PC-3 (cell line): ENCODE results near the gene SYT14. TPM values are rescaled to one million over a fixed set of nuclear protein-coding genes. Genes with fewer than 3 reads are reported as not detected.

Source experiments
- ATAC-seq: fragments of 200-7000 bp; cut with Tn5 transposase; 2 replicates; pipeline ENCODE4 v1.9.1; 2020; ENCODE audit warnings: mild to moderate bottlenecking, moderate library complexity
- BruUV-seq: library from RNA; stranded (reverse); fragments of 400-500 nt; replicated peaks from 2 replicates; lab custom pipeline; 2021; lab: Mats Ljungman, UMichigan
- CTCF ChIA-PET: fragments of 300-600 bp; sonication (Branson Sonifier 250); formaldehyde crosslinking; loops from one replicate; lab custom pipeline; 2022; ENCODE audit warnings: antibody characterized with exemption; lab: Charles Lee
- POLR2A ChIA-PET: fragments of 300-600 bp; sonication (Branson Sonifier 250); formaldehyde crosslinking; loops from one replicate; lab custom pipeline; 2022; ENCODE audit warnings: antibody characterized with exemption; ENCODE audit not compliant: unreplicated experiment; lab: Charles Lee
- DNase-seq: peaks from one replicate; pipeline ENCODE4 v3.0.0-alpha.2; 2015
- H2AFZ ChIP-seq: fragments of 300-600 bp; sonication (generic); 2 replicates; pipeline ENCODE4 v1.6.0; 2016; ENCODE audit warnings: antibody characterized with exemption, low read length
- H3F3A ChIP-seq: fragments of 300-600 bp; sonication (generic); one replicate; pipeline ENCODE4 v1.6.0; 2017; ENCODE audit warnings: antibody characterized with exemption, low read length, control low read depth, mild to moderate bottlenecking; ENCODE audit not compliant: unreplicated experiment
- H3K27ac ChIP-seq: fragments of 300-600 bp; sonication (generic); 2 replicates; pipeline ENCODE4 v1.5.1; 2016; ENCODE audit warnings: mild to moderate bottlenecking, low read length
- H3K27me3 ChIP-seq: fragments of 300-600 bp; sonication (generic); 2 replicates; pipeline ENCODE4 v1.6.1; 2016; ENCODE audit warnings: low read length, mixed read lengths
- H3K36me3 ChIP-seq: fragments of 300-600 bp; sonication (generic); 2 replicates; pipeline ENCODE4 v1.6.1; 2016; ENCODE audit warnings: low read depth, mixed run types, low read length, mixed read lengths
- H3K4me1 ChIP-seq: fragments of 300-600 bp; sonication (generic); 2 replicates; pipeline ENCODE4 v1.5.1; 2016; ENCODE audit warnings: low read length; ENCODE audit not compliant: insufficient read depth
- H3K4me2 ChIP-seq: fragments of 300-600 bp; sonication (generic); 2 replicates; pipeline ENCODE4 v1.6.0; 2016; ENCODE audit warnings: low read length
- H3K4me3 ChIP-seq: fragments of 300-600 bp; sonication (generic); 2 replicates; pipeline ENCODE4 v1.5.1; 2016; ENCODE audit warnings: mild to moderate bottlenecking, low read length, mixed read lengths
- H3K79me2 ChIP-seq: fragments of 300-600 bp; sonication (generic); 2 replicates; pipeline ENCODE4 v1.6.1; 2017; ENCODE audit warnings: low read length, mixed read lengths
- H3K9ac ChIP-seq: fragments of 300-600 bp; sonication (generic); 2 replicates; pipeline ENCODE4 v1.6.0; 2016; ENCODE audit warnings: mild to moderate bottlenecking, low read length
- H3K9me2 ChIP-seq: fragments of 300-600 bp; sonication (generic); replicated peaks from 2 replicates; pipeline ENCODE4 v1.6.1; 2016; ENCODE audit warnings: mixed run types, low read length, mixed read lengths
- H3K9me3 ChIP-seq: fragments of 300-600 bp; sonication (generic); 2 replicates; pipeline ENCODE4 v1.6.1; 2016; ENCODE audit warnings: low read length, mixed read lengths
- H4K20me1 ChIP-seq: fragments of 300-600 bp; sonication (generic); 2 replicates; pipeline ENCODE4 v1.6.1; 2016; ENCODE audit warnings: low read length, mixed read lengths
- CTCF ChIP-seq: fragments of 300-600 bp; sonication (generic); conservative IDR thresholded peaks from 2 replicates; pipeline ENCODE4 v1.5.1; 2017; ENCODE audit warnings: antibody characterized with exemption, low read depth, mild to moderate bottlenecking, low read length
- EZH2 ChIP-seq: fragments of 300-600 bp; sonication (generic); IDR thresholded peaks from one replicate; pipeline ENCODE4 v1.6.1; 2017; ENCODE audit warnings: antibody characterized with exemption, mild to moderate bottlenecking, low read length; ENCODE audit not compliant: unreplicated experiment
- EZH2phosphoT487 ChIP-seq: fragments of 300-600 bp; sonication (generic); IDR thresholded peaks from 2 replicates; pipeline ENCODE4 v1.6.1; 2018; ENCODE audit warnings: mild to moderate bottlenecking, antibody characterized with exemption, low read length, borderline replicate concordance
- intact Hi-C: fragments of 100-400 bp; cut with micrococcal nuclease; formaldehyde crosslinking; loops from 2 replicates; pipeline ENCODE4 v1.9.0; 2023
- total RNA-seq: library from RNA; depleted of rRNA; stranded (reverse); fragments of >200 nt; gene quantifications from 2 replicates; pipeline ENCODE4 v1.2.3, GENCODE V29; 2014

Gene SYT14
- total RNA-seq, 1 experiment from 2014 or later: 5.2 TPM

GRCh38 chr1:210087058-210087457, 149.0 kb downstream of the SYT14 start:
- BruUV-seq: no TSS peak
- Histone ChIP-seq H3K9me2 (no peaks in the 10 kb centered on the region), H3K36me3 (no peaks in the 10 kb centered on the region), H4K20me1 (no peaks in the 10 kb centered on the region), H2AFZ (no peak overlapping the region), H3K4me3 (no peak overlapping the region), H3K4me2 (no peak overlapping the region), H3K9me3 (no peaks in the 10 kb centered on the region), H3K79me2 (no peaks in the 10 kb centered on the region), H3F3A (no peaks in the 10 kb centered on the region), H3K9ac (no peak overlapping the region), H3K27me3 (no peaks in the 10 kb centered on the region), H3K27ac (no peak overlapping the region), H3K4me1 (no peaks in the 10 kb centered on the region)
- ChIA-PET POLR2A (no interaction called here), CTCF (no interaction called here)
- no peak for DNase-seq
- intact Hi-C loops: no loop called here
- no peak for ATAC-seq
- no peak for TF ChIP-seq CTCF

DNA sequence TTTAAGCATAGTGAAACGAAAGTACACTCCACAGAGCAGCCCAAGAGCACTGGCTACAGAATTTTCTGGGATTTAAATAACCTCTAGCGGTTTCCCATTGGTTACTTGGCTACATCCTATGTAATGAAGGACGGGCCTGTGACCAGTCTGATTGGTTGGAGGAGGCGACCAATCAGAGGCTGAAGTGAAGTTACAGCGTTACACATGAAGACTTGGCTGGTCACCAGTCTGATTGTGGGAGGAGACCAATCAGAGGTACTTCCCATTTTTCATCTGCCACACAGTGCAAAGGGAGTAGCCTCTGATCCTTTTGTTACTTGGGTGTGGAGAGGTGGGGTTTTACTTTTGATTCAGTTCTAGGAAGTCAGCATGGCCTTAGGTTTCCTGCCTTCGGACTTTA, 151.8 kb downstream of the SYT14 start:
- H3K4me1 ChIP-seq: no peaks in the 10 kb centered on the region
- no peaks in the 10 kb centered on the region for H3K36me3 ChIP-seq
- POLR2A ChIA-PET: no interaction called here
- TF ChIP-seq CTCF (no peak), EZH2phosphoT487 (no peak), EZH2 (no peak)
- no peaks in the 10 kb centered on the region for H3K9me2 ChIP-seq
- intact Hi-C loops: no loop called here
- ATAC-seq (no peak), DNase-seq (peak; percentile 12)
- H4K20me1 ChIP-seq: no peaks in the 10 kb centered on the region
- H3K9me3 ChIP-seq: no peaks in the 10 kb centered on the region
- H3K4me3 ChIP-seq: no peak overlapping the region
- CTCF ChIA-PET: no interaction called here
- no peak overlapping the region for H3K4me2 ChIP-seq
- H3K27ac ChIP-seq: no peak overlapping the region
- no peaks in the 10 kb centered on the region for H3K27me3 ChIP-seq
- no TSS peak for BruUV-seq
- H3K79me2 ChIP-seq: no peaks in the 10 kb centered on the region
- no peak overlapping the region for H3K9ac ChIP-seq
- H3F3A ChIP-seq: no peaks in the 10 kb centered on the region
- H2AFZ ChIP-seq: no peak overlapping the region

- H3K4me3 ChIP-seq: no peak overlapping the region
- intact Hi-C loops: no loop called here
- H3K4me1 ChIP-seq: no peaks in the 10 kb centered on the region
- no peak for TF ChIP-seq EZH2phosphoT487
- no peak for TF ChIP-seq CTCF
- no peak for TF ChIP-seq EZH2
- H3F3A ChIP-seq: no peaks in the 10 kb centered on the region
- H3K4me2 ChIP-seq: no peak overlapping the region
- ChIA-PET POLR2A (no interaction called here), CTCF (no interaction called here)
- DNase-seq (no peak), ATAC-seq (no peak)
- BruUV-seq: no TSS peak
- no peaks in the 10 kb centered on the region for H3K79me2 ChIP-seq
- no peaks in the 10 kb centered on the region for H4K20me1 ChIP-seq
- no peak overlapping the region for H3K27ac ChIP-seq
- H3K9me3 ChIP-seq: no peaks in the 10 kb centered on the region
- H3K9me2 ChIP-seq: no peaks in the 10 kb centered on the region
- no peaks in the 10 kb centered on the region for H3K36me3 ChIP-seq
- H2AFZ ChIP-seq: no peak overlapping the region
- no peaks in the 10 kb centered on the region for H3K27me3 ChIP-seq
- no peak overlapping the region for H3K9ac ChIP-seq
Observed at GRCh38 chr1:210092366-210092765, 154.3 kb downstream of the SYT14 start.
